Measurements from ENCODE around the gene HS1BP3. TPM values are rescaled to one million over a fixed set of nuclear protein-coding genes. Genes with fewer than 3 reads are reported as not detected.

The HS1BP3 gene
- total and polyA plus RNA-seq, 8 donors = 9.5 to 16.8 (median 10.8) TPM

- Histone ChIP-seq H3K27me3 (peaks cover 0 to 16% (median 1%) of the 10 kb centered on the region in 4 donors), H3K9me3 (no peaks in the 10 kb centered on the region), H3K36me3 (no peaks in the 10 kb centered on the region), H3K4me1 (peaks cover 0 to 3% (median 0%) of the 10 kb centered on the region in 3 donors), H3K27ac (peak overlapping the region in 1 of 4 donors; percentile 10), H3K4me3 (no peak overlapping the region)
- intact Hi-C loops (cut with DNase I) = no loop called here
- ATAC-seq (peak; percentile 65 to 85 (median 77)), FAIRE-seq (no peak), DNase-seq (peak in 3 of 6 donors; percentile 64 to 73 (median 65))
- 50 to 64% methylated on average over 6 of the region's 6 CpGs for WGBS, 2 donors
- TF ChIP-seq CTCF (IDR thresholded peaks at IDR 0.05) = no peak
Observed at GRCh38 chr2:20675701-20676352, 24.9 kb upstream of the HS1BP3 start.

GRCh38 chr2:20674974-20675679, 24.2 kb upstream of the HS1BP3 start:
- peaks cover 0 to 23% (median 2%) of the 10 kb centered on the region in 4 donors for H3K27me3 ChIP-seq
- ATAC-seq = peak; percentile 29 to 43 (median 35)
- H3K36me3 ChIP-seq = no peaks in the 10 kb centered on the region
- intact Hi-C loops (cut with DNase I) = no loop called here
- peaks cover 0 to 3% (median 0%) of the 10 kb centered on the region in 3 donors for H3K4me1 ChIP-seq
- no peak for DNase-seq
- no peak for TF ChIP-seq CTCF (IDR thresholded peaks at IDR 0.05)
- no peaks in the 10 kb centered on the region for H3K9me3 ChIP-seq
- WGBS, 2 donors = 45 to 56% methylated on average over 16 of the region's 16 CpGs
- FAIRE-seq = no peak
- H3K4me3 ChIP-seq = no peak overlapping the region
- no peak overlapping the region for H3K27ac ChIP-seq

- Histone ChIP-seq H3K4me1 (peaks cover 0 to 3% (median 0%) of the 10 kb centered on the region in 3 donors), H3K9me3 (no peaks in the 10 kb centered on the region), H3K27ac (no peak overlapping the region), H3K36me3 (no peaks in the 10 kb centered on the region), H3K27me3 (peaks cover 0 to 24% (median 2%) of the 10 kb centered on the region in 4 donors), H3K4me3 (no peak overlapping the region)
- TF ChIP-seq CTCF (IDR thresholded peaks at IDR 0.05) = no peak
- intact Hi-C loops (cut with DNase I) = no loop called here
- FAIRE-seq (no peak), ATAC-seq (no peak), DNase-seq (no peak)
- WGBS, 2 donors = 67 to 71% methylated on average over 11 of the region's 11 CpGs
Observed at GRCh38 chr2:20674309-20674965, 23.5 kb upstream of the HS1BP3 start.

- intact Hi-C loops (cut with DNase I) = no loop called here
- DNase-seq (no peak), FAIRE-seq (no peak), ATAC-seq (no peak)
- WGBS, 2 donors = 54 to 64% methylated on average over 5 of the region's 5 CpGs
- H3K27me3 ChIP-seq = peaks cover 0 to 24% (median 2%) of the 10 kb centered on the region in 4 donors
- H3K27ac ChIP-seq = no peak overlapping the region
- TF ChIP-seq CTCF (IDR thresholded peaks at IDR 0.05) = no peak
- H3K4me3 ChIP-seq = no peak overlapping the region
- H3K4me1 ChIP-seq = peaks cover 0 to 3% (median 0%) of the 10 kb centered on the region in 3 donors
- H3K36me3 ChIP-seq = no peaks in the 10 kb centered on the region
- H3K9me3 ChIP-seq = no peaks in the 10 kb centered on the region
Observed at GRCh38 chr2:20673686-20674308, 22.9 kb upstream of the HS1BP3 start.

Measured in pancreas (tissue), 10 donors.